K562 (cell line): ENCODE data around the gene RBMX. TPM values are rescaled to one million over a fixed set of nuclear protein-coding genes. Genes with fewer than 3 reads are reported as not detected.

ENCODE experiments used
- BACH1 ChIP-seq: fragments of 200-800 bp; sonication (Bioruptor generic); IDR thresholded peaks from 2 replicates; pipeline ENCODE4 v1.6.1; 2016; ENCODE audit warnings: missing genetic modification characterization, missing compliant biosample characterization
- CUX1 ChIP-seq: fragments of 200-800 bp; sonication (Bioruptor generic); IDR thresholded peaks from 2 replicates; pipeline ENCODE4 v1.6.1; 2016; ENCODE audit warnings: missing genetic modification characterization, missing compliant biosample characterization
- ELF2 ChIP-seq: fragments of 250-450 bp; sonication (Bioruptor Pico); IDR thresholded peaks from 2 replicates; pipeline ENCODE4 v1.5.0; 2021; ENCODE audit warnings: mild to moderate bottlenecking
- ETV5 ChIP-seq: sonication (generic); formaldehyde crosslinking; IDR thresholded peaks from 2 replicates; pipeline ENCODE4 v1.4.0; 2020; ENCODE audit warnings: low read depth, mild to moderate bottlenecking, missing genetic modification reagents
- HDAC8 ChIP-seq: fragments of 450-650 bp; IDR thresholded peaks from 2 replicates; pipeline ENCODE4 v1.6.1; 2016; ENCODE audit warnings: mild to moderate bottlenecking, missing genetic modification characterization, moderate library complexity, missing compliant biosample characterization
- MGA ChIP-seq: fragments of 450-650 bp; IDR thresholded peaks from 2 replicates; pipeline ENCODE4 v1.6.1; 2016; ENCODE audit warnings: mild to moderate bottlenecking, moderate library complexity
- RFX7 ChIP-seq: fragments of 250-450 bp; sonication (Bioruptor Pico); IDR thresholded peaks from 2 replicates; pipeline ENCODE4 v1.5.1; 2021; ENCODE audit warnings: mild to moderate bottlenecking
- SIN3B ChIP-seq: fragments of 450-650 bp; IDR thresholded peaks from 2 replicates; pipeline ENCODE4 v1.6.1; 2017; ENCODE audit warnings: low read depth, mild to moderate bottlenecking, moderate library complexity
- SMARCA4 ChIP-seq: fragments of 450-650 bp; IDR thresholded peaks from 2 replicates; pipeline ENCODE4 v1.6.1; 2016
- SMC3 ChIP-seq: conservative IDR thresholded peaks from 2 replicates; pipeline ENCODE4 v1.6.1; 2011; ENCODE audit warnings: low read depth, low read length, improper control_type of control experiment; ENCODE audit not compliant: insufficient read depth
- ZNF146 ChIP-seq: IDR thresholded peaks from one replicate; pipeline ENCODE4 v1.6.1; 2018; ENCODE audit warnings: missing compliant biosample characterization; ENCODE audit not compliant: unreplicated experiment
- polyA plus RNA-seq, 8 experiments: library from polyadenylated mRNA; depleted of rRNA in 4 of 8; stranded (reverse) in 5 of 8; unstranded in 3 of 8; fragments of >200 nt; fragmentation: Nextera tagmentation in 2 of 8; fragmentation: Illumina TruSeq in 1 of 8; extraction: Ambion mirVana in 2 of 8; extraction: Trizol in 1 of 8; gene quantifications; 2 replicates each; pipeline versions ENCODE4 v1.2.1 to v1.2.3, GENCODE V29; 2011 to 2014; ENCODE audit warnings: inconsistent platforms in 1 of 8, missing spikeins in 1 of 8
- total RNA-seq, 7 experiments: library from RNA; depleted of rRNA in 6 of 7; stranded (reverse); fragments of >200 nt in 6 of 7; fragmentation: Illumina TruSeq in 2 of 7; extraction: Trizol in 2 of 7; gene quantifications; 2 replicates each; pipeline versions ENCODE4 v1.2.1 to v1.2.3, GENCODE V29; 2011 to 2021; ENCODE audit warnings: low replicate concordance in 1 of 7

The RBMX gene
- total and polyA plus RNA-seq, 9 of the 15 experiments (the other 6 are each of a cell fraction or from before 2014, with no cell fraction given): 405 to 671 (median 540) TPM

- no peak for TF ChIP-seq MGA
- TF ChIP-seq SMC3: no peak
- TF ChIP-seq ZNF146: no peak
- TF ChIP-seq SMARCA4: no peak
- no peak for TF ChIP-seq RFX7 (CRISPR knock-in tag)
- no peak for TF ChIP-seq ELF2 (CRISPR knock-in tag)
- no peak for TF ChIP-seq BACH1 (tag)
- TF ChIP-seq CUX1 (CRISPR knock-in tag): no peak
- no peak for TF ChIP-seq SIN3B
- TF ChIP-seq ETV5: no peak
- no peak for TF ChIP-seq HDAC8
Observed at GRCh38 chrX:136868283-136869055, 12.1 kb downstream of the RBMX start (continued).
